K562 (cell line): ENCODE results near the gene HDAC10. TPM values are rescaled to one million over a fixed set of nuclear protein-coding genes. Genes with fewer than 3 reads are reported as not detected.

Experiments used
- ATF1 ChIP-seq, 2 experiments: fragments of 450-650 bp in 1 of 2; IDR thresholded peaks; 2 replicates each; pipeline ENCODE4 v1.6.1; 2016; ENCODE audit warnings: missing compliant biosample characterization in 1 of 2, missing genetic modification characterization in 1 of 2
- BCL6 ChIP-seq: fragments of 250-450 bp; sonication (Bioruptor Pico); IDR thresholded peaks from 2 replicates; pipeline ENCODE4 v1.4.0; 2020
- CBX8 ChIP-seq: fragments of 200-600 bp; sonication (generic); IDR thresholded peaks from 2 replicates; pipeline ENCODE4 v1.6.1; 2012; ENCODE audit warnings: borderline replicate concordance, mixed run types, low read depth, mild to moderate bottlenecking, moderate library complexity, mixed read lengths, low read length, control low read depth, inconsistent platforms; ENCODE audit not compliant: poor library complexity, severe bottlenecking; ENCODE audit errors: extremely low read depth
- CTBP1 ChIP-seq: fragments of 450-650 bp; IDR thresholded peaks from 2 replicates; pipeline ENCODE4 v1.6.1; 2016; ENCODE audit warnings: borderline replicate concordance
- GTF2E2 ChIP-seq: fragments of 200-800 bp; sonication (Bioruptor generic); IDR thresholded peaks from 2 replicates; pipeline ENCODE4 v1.6.1; 2016; ENCODE audit warnings: missing genetic modification characterization, missing compliant biosample characterization
- HDAC1 ChIP-seq, 2 experiments: fragments of 450-650 bp; IDR thresholded peaks; 2 replicates each; pipeline ENCODE4 v1.6.1; 2016 to 2017; ENCODE audit warnings: inconsistent platforms in 1 of 2, mild to moderate bottlenecking in 1 of 2, moderate library complexity in 1 of 2
- HMGN3 ChIP-seq: IDR thresholded peaks from 2 replicates; pipeline ENCODE4 v1.6.1; 2011; ENCODE audit warnings: borderline replicate concordance, low read depth, mild to moderate bottlenecking, mixed read lengths, low read length; ENCODE audit not compliant: insufficient read length; ENCODE audit errors: extremely low read depth
- KDM5B ChIP-seq: fragments of 200-600 bp; sonication (generic); IDR thresholded peaks from 2 replicates; pipeline ENCODE4 v1.6.1; 2012; ENCODE audit warnings: low read depth, mild to moderate bottlenecking, moderate library complexity, low read length, control low read depth, inconsistent platforms; ENCODE audit not compliant: insufficient replicate concordance
- MYC ChIP-seq, 2 experiments: fragments of 250-450 bp in 1 of 2; sonication (Bioruptor Pico) in 1 of 2; IDR thresholded peaks; 2 replicates each; pipeline versions ENCODE4 v1.5.1 to v1.6.1; 2012 to 2021; ENCODE audit warnings: low read depth in 2 of 2, borderline replicate concordance in 1 of 2, improper control_type of control experiment in 1 of 2, low read length in 1 of 2, mild to moderate bottlenecking in 1 of 2, moderate library complexity in 1 of 2
- NRF1 ChIP-seq, 2 experiments: fragments of 450-650 bp; IDR thresholded peaks in 1 of 2; conservative IDR thresholded peaks in 1 of 2; 2 replicates each; pipeline ENCODE4 v1.6.1; 2014; ENCODE audit warnings: mild to moderate bottlenecking in 2 of 2
- PHTF2 ChIP-seq: fragments of 250-450 bp; sonication (Bioruptor Pico); IDR thresholded peaks from 2 replicates; pipeline ENCODE4 v1.5.0; 2021; ENCODE audit warnings: mild to moderate bottlenecking
- ZBTB7A ChIP-seq: IDR thresholded peaks from 2 replicates; pipeline ENCODE4 v1.6.1; 2011; ENCODE audit warnings: low read depth, mild to moderate bottlenecking, low read length, moderate library complexity, borderline replicate concordance; ENCODE audit not compliant: control insufficient read depth
- ZBTB8A ChIP-seq: fragments of 450-650 bp; IDR thresholded peaks from 2 replicates; pipeline ENCODE4 v1.6.1; 2018; ENCODE audit warnings: mild to moderate bottlenecking, moderate library complexity; ENCODE audit not compliant: partially characterized antibody
- ZNF133 ChIP-seq: fragments of 250-450 bp; sonication (Bioruptor Pico); IDR thresholded peaks from 2 replicates; pipeline ENCODE4 v1.4.0; 2020; ENCODE audit warnings: mild to moderate bottlenecking
- ZNF263 ChIP-seq: sonication (generic); formaldehyde crosslinking; IDR thresholded peaks from 2 replicates; pipeline ENCODE4 v1.8.0; 2022; ENCODE audit warnings: mild to moderate bottlenecking, missing genetic modification reagents, borderline replicate concordance
- ZNF3 ChIP-seq: fragments of 250-450 bp; sonication (Bioruptor Pico); IDR thresholded peaks from 2 replicates; pipeline ENCODE4 v1.5.0; 2021; ENCODE audit warnings: mild to moderate bottlenecking, moderate library complexity
- ZNF561 ChIP-seq: fragments of 450-650 bp; formaldehyde crosslinking; conservative IDR thresholded peaks from 2 replicates; pipeline ENCODE4 v1.4.0; 2020; ENCODE audit warnings: mild to moderate bottlenecking, moderate library complexity
- ZNF780A ChIP-seq: fragments of 250-450 bp; sonication (Bioruptor Pico); IDR thresholded peaks from 2 replicates; pipeline ENCODE4 v1.5.0; 2021; ENCODE audit warnings: mild to moderate bottlenecking
- polyA plus RNA-seq, 8 experiments: library from polyadenylated mRNA; depleted of rRNA in 4 of 8; stranded (reverse) in 5 of 8; unstranded in 3 of 8; fragments of >200 nt; fragmentation: Nextera tagmentation in 2 of 8; fragmentation: Illumina TruSeq in 1 of 8; extraction: Ambion mirVana in 2 of 8; extraction: Trizol in 1 of 8; gene quantifications; 2 replicates each; pipeline versions ENCODE4 v1.2.1 to v1.2.3, GENCODE V29; 2011 to 2014; ENCODE audit warnings: inconsistent platforms in 1 of 8, missing spikeins in 1 of 8
- total RNA-seq, 7 experiments: library from RNA; depleted of rRNA in 6 of 7; stranded (reverse); fragments of >200 nt in 6 of 7; fragmentation: Illumina TruSeq in 2 of 7; extraction: Trizol in 2 of 7; gene quantifications; 2 replicates each; pipeline versions ENCODE4 v1.2.1 to v1.2.3, GENCODE V29; 2011 to 2021; ENCODE audit warnings: low replicate concordance in 1 of 7
- TF ChIP-seq, protein P1 (sequence below), 2 experiments: fragments of 450-650 bp in 1 of 2; sonication (generic) in 1 of 2; formaldehyde crosslinking in 1 of 2; IDR thresholded peaks in 1 of 2; conservative IDR thresholded peaks in 1 of 2; 2 replicates each; pipeline versions ENCODE4 v1.6.1 to v1.8.1; 2016 to 2023; ENCODE audit warnings: mild to moderate bottlenecking in 2 of 2, moderate library complexity in 2 of 2, inconsistent platforms in 1 of 2, missing genetic modification reagents in 1 of 2
- TF ChIP-seq, protein P2 (sequence below): sonication (generic); formaldehyde crosslinking; IDR thresholded peaks from 2 replicates; pipeline ENCODE4 v1.4.0; 2020; ENCODE audit warnings: mild to moderate bottlenecking, missing genetic modification reagents
- TF ChIP-seq, protein P3 (sequence below), 2 experiments: IDR thresholded peaks; 2 replicates each; pipeline ENCODE4 v1.6.1; 2011; ENCODE audit warnings: borderline replicate concordance in 1 of 2, control low read depth in 1 of 2, low read depth in 1 of 2, low read length in 1 of 2, mild to moderate bottlenecking in 1 of 2, mixed read lengths in 1 of 2, moderate library complexity in 1 of 2; ENCODE audit not compliant: insufficient read depth in 1 of 2, insufficient read length in 1 of 2, poor library complexity in 1 of 2, severe bottlenecking in 1 of 2; ENCODE audit errors: extremely low read depth in 1 of 2

The HDAC10 gene
- total and polyA plus RNA-seq, 9 of the 15 experiments (the other 6 are each of a cell fraction or from before 2014, with no cell fraction given), result 0.10 to 44.2 (median 6.5) TPM

DNA sequence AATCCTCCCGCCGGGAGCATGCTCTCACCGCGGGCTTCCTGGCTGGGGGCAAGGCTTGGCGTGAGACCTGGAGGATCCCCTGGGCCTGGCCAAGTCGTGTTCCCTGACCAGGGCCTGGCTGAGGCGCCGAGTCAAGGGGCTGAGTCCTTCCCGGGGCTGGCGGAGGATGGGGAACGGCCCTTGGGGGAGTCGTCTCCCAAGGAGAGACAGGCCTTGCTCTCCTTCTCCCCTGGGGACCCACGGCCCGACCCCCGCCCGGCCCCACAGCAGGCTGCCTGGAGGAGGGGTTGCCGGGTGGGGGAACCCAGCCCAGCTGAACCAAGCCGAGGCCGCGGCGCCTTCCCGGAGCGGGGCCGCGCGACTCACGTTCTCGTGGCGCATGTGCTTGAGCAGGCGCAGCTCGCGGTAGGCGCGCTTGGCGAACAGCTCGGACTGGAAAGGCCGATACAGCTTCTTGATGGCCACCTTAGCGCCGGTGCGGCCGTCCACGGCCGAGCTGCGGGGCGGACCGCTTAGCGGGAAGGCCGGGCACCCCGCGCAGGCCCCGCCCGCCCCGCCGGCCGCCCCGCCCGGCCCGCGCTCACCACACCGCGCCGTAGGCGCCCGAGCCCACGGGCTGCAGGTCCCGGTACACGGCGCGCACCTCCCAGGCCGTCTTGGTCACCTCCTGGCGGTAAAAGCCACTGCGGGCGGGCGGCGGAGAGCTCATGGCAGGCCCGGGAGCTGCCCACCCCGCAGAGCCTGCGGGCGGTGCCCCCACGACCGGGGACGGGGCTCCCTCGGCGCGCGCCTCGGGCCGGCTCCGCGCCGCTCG is 9.9 kb upstream of the HDAC10 start (continued):
- TF ChIP-seq, protein P1, sequence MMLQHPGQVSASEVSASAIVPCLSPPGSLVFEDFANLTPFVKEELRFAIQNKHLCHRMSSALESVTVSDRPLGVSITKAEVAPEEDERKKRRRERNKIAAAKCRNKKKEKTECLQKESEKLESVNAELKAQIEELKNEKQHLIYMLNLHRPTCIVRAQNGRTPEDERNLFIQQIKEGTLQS (IDR thresholded peaks at IDR 0.05), result no peak
- TF ChIP-seq, protein P1 (CRISPR knock-in tag; conservative IDR thresholded peaks at IDR 0.05), result no peak
- TF ChIP-seq CTBP1 (0 out of 2 replicates have a peak, but pooled peaks have one; percentile 11), PHTF2 (no peak), ZNF3 (CRISPR knock-in tag) (no peak), CBX8 (no peak), HMGN3 (peak; percentile 27), ATF1 (CRISPR knock-in tag; IDR thresholded peaks at IDR 0.05) (no peak), ATF1 (tag; IDR thresholded peaks at IDR 0.05) (no peak), ZNF561 (no peak), GTF2E2 (no peak), HDAC1 (IDR thresholded peaks at IDR 0.05) (no peak), MYC (IDR thresholded peaks at IDR 0.05; ENCODE audit: low read depth, low read length) (peak; percentile 71; the same call in 1 of the 2 replicates), MYC (CRISPR knock-in tag; IDR thresholded peaks at IDR 0.05; ENCODE audit: borderline replicate concordance, low read depth) (no peak), KDM5B (peak; percentile 30), ZBTB7A (peak; percentile 27; the same call in 1 of the 2 replicates), ZNF263 (CRISPR knock-in tag) (0 out of 2 replicates have a peak, but pooled peaks have one; percentile 35), ZNF780A (CRISPR knock-in tag) (no peak), ZBTB8A (no peak), ZNF133 (CRISPR knock-in tag) (no peak), BCL6 (CRISPR knock-in tag) (no peak), NRF1 (conservative IDR thresholded peaks at IDR 0.05 in 1 of 2, IDR thresholded peaks at IDR 0.05 in 1 of 2) (peak; percentile 81 to 84)
- TF ChIP-seq, protein P2, sequence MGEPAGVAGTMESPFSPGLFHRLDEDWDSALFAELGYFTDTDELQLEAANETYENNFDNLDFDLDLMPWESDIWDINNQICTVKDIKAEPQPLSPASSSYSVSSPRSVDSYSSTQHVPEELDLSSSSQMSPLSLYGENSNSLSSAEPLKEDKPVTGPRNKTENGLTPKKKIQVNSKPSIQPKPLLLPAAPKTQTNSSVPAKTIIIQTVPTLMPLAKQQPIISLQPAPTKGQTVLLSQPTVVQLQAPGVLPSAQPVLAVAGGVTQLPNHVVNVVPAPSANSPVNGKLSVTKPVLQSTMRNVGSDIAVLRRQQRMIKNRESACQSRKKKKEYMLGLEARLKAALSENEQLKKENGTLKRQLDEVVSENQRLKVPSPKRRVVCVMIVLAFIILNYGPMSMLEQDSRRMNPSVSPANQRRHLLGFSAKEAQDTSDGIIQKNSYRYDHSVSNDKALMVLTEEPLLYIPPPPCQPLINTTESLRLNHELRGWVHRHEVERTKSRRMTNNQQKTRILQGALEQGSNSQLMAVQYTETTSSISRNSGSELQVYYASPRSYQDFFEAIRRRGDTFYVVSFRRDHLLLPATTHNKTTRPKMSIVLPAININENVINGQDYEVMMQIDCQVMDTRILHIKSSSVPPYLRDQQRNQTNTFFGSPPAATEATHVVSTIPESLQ, result no peak
- TF ChIP-seq, protein P3, sequence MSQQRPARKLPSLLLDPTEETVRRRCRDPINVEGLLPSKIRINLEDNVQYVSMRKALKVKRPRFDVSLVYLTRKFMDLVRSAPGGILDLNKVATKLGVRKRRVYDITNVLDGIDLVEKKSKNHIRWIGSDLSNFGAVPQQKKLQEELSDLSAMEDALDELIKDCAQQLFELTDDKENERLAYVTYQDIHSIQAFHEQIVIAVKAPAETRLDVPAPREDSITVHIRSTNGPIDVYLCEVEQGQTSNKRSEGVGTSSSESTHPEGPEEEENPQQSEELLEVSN (IDR thresholded peaks at IDR 0.05; ENCODE audit: borderline replicate concordance in 1 of 2, extremely low read depth in 1 of 2, insufficient read depth in 1 of 2, insufficient read length in 1 of 2, low read depth in 1 of 2, low read length in 1 of 2, poor library complexity in 1 of 2, severe bottlenecking in 1 of 2), result peak; percentile 48 to 70
